SK-N-SH treated with all-trans-retinoic acid at 6 μM for 48 hours (cell line): ENCODE data around the gene CNST.

Source experiments
- ATAC-seq: fragments of 200-7000 bp; cut with Tn5 transposase; 3 replicates; pipeline ENCODE4 v1.9.1; 2020; ENCODE audit warnings: mild to moderate bottlenecking, moderate library complexity
- ARNTL ChIP-seq: fragments of 450-650 bp; formaldehyde crosslinking; IDR thresholded peaks from 2 replicates; pipeline ENCODE4 v1.5.0; 2020; ENCODE audit warnings: low read depth, mild to moderate bottlenecking, moderate library complexity, borderline replicate concordance
- BACH2 ChIP-seq: fragments of 250-450 bp; sonication (Bioruptor Pico); IDR thresholded peaks from 2 replicates; pipeline ENCODE4 v1.9.0; 2021; ENCODE audit warnings: mild to moderate bottlenecking, borderline replicate concordance
- CREB5 ChIP-seq: fragments of 250-450 bp; sonication (Bioruptor Pico); IDR thresholded peaks from 2 replicates; pipeline ENCODE4 v1.5.1; 2020; ENCODE audit warnings: low read depth, mild to moderate bottlenecking, moderate library complexity
- CSDC2 ChIP-seq: fragments of 250-450 bp; sonication (Bioruptor Pico); IDR thresholded peaks from 2 replicates; pipeline ENCODE4 v1.5.0; 2020; ENCODE audit warnings: mild to moderate bottlenecking, moderate library complexity
- CSRNP3 ChIP-seq: fragments of 250-450 bp; sonication (Bioruptor Pico); IDR thresholded peaks from 2 replicates; pipeline ENCODE4 v1.5.1; 2021; ENCODE audit warnings: mild to moderate bottlenecking, moderate library complexity
- ESRRG ChIP-seq: fragments of 250-450 bp; sonication (Bioruptor Pico); IDR thresholded peaks from 2 replicates; pipeline ENCODE4 v1.6.1; 2021; ENCODE audit warnings: mild to moderate bottlenecking
- GLIS3 ChIP-seq: fragments of 250-450 bp; sonication (Bioruptor Pico); IDR thresholded peaks from 2 replicates; pipeline ENCODE4 v1.5.0; 2020; ENCODE audit warnings: mild to moderate bottlenecking, moderate library complexity
- ISL1 ChIP-seq: fragments of 250-450 bp; sonication (Bioruptor Pico); IDR thresholded peaks from 2 replicates; pipeline ENCODE4 v2.1.2; 2022; ENCODE audit warnings: mild to moderate bottlenecking, moderate library complexity
- POU6F1 ChIP-seq: fragments of 250-450 bp; sonication (Bioruptor Pico); IDR thresholded peaks from 2 replicates; pipeline ENCODE4 v1.8.0; 2021; ENCODE audit warnings: low read depth, mild to moderate bottlenecking, moderate library complexity, borderline replicate concordance
- PPARA ChIP-seq: fragments of 250-450 bp; sonication (Bioruptor Pico); IDR thresholded peaks from 2 replicates; pipeline ENCODE4 v1.5.0; 2020; ENCODE audit warnings: mild to moderate bottlenecking, borderline replicate concordance
- SNAI2 ChIP-seq: fragments of 250-450 bp; sonication (Bioruptor Pico); IDR thresholded peaks from 2 replicates; pipeline ENCODE4 v1.5.0; 2020; ENCODE audit warnings: mild to moderate bottlenecking, moderate library complexity
- TCF4 ChIP-seq: fragments of 250-450 bp; sonication (Bioruptor Pico); IDR thresholded peaks from 2 replicates; pipeline ENCODE4 v1.8.0; 2021; ENCODE audit warnings: mild to moderate bottlenecking, moderate library complexity, borderline replicate concordance
- TOX ChIP-seq: fragments of 250-450 bp; sonication (Bioruptor Pico); IDR thresholded peaks from 2 replicates; pipeline ENCODE4 v1.8.0; 2021; ENCODE audit warnings: mild to moderate bottlenecking, moderate library complexity, borderline replicate concordance
- TSHZ2 ChIP-seq: fragments of 250-450 bp; sonication (Bioruptor Pico); IDR thresholded peaks from 2 replicates; pipeline ENCODE4 v1.5.0; 2020; ENCODE audit warnings: mild to moderate bottlenecking, moderate library complexity
- ZFP3 ChIP-seq: fragments of 250-450 bp; sonication (Bioruptor Pico); IDR thresholded peaks from 2 replicates; pipeline ENCODE4 v1.5.0; 2020; ENCODE audit warnings: mild to moderate bottlenecking, moderate library complexity
- ZNF565 ChIP-seq: fragments of 450-650 bp; formaldehyde crosslinking; conservative IDR thresholded peaks from 2 replicates; pipeline ENCODE4 v1.5.0; 2020; ENCODE audit warnings: low read depth, mild to moderate bottlenecking, moderate library complexity
- ZNF70 ChIP-seq: fragments of 450-650 bp; formaldehyde crosslinking; IDR thresholded peaks from 2 replicates; pipeline ENCODE4 v1.5.0; 2020; ENCODE audit warnings: mild to moderate bottlenecking, moderate library complexity
- ZNF8 ChIP-seq: fragments of 450-650 bp; formaldehyde crosslinking; IDR thresholded peaks from 2 replicates; pipeline ENCODE4 v1.5.0; 2020; ENCODE audit warnings: mild to moderate bottlenecking, moderate library complexity

Gene CNST

GRCh38 chr1:246681900-246682895, 115.9 kb downstream of the CNST start:
- no peak for TF ChIP-seq ESRRG (CRISPR knock-in tag)
- no peak for TF ChIP-seq TSHZ2 (CRISPR knock-in tag)
- no peak for TF ChIP-seq ZNF8
- TF ChIP-seq CSRNP3 (CRISPR knock-in tag), result no peak
- TF ChIP-seq PPARA, result no peak
- no peak for TF ChIP-seq CREB5 (CRISPR knock-in tag)
- TF ChIP-seq POU6F1 (CRISPR knock-in tag), result no peak
- no peak for TF ChIP-seq TCF4 (CRISPR knock-in tag)
- no peak for TF ChIP-seq GLIS3 (CRISPR knock-in tag)
- TF ChIP-seq ZNF565 (CRISPR knock-in tag), result no peak
- TF ChIP-seq CSDC2, result no peak
- TF ChIP-seq ZFP3, result no peak
- no peak for TF ChIP-seq SNAI2 (CRISPR knock-in tag)
- TF ChIP-seq TOX (CRISPR knock-in tag), result no peak
- no peak for ATAC-seq

- no peak for ATAC-seq
- TF ChIP-seq CSDC2 (no peak), TCF4 (CRISPR knock-in tag) (no peak), TOX (CRISPR knock-in tag) (no peak), ISL1 (CRISPR knock-in tag) (no peak), SNAI2 (CRISPR knock-in tag) (no peak), TSHZ2 (CRISPR knock-in tag) (no peak), ZNF565 (CRISPR knock-in tag) (no peak), ZNF8 (no peak), CREB5 (CRISPR knock-in tag) (no peak), BACH2 (CRISPR knock-in tag) (no peak), ZNF70 (no peak), ARNTL (CRISPR knock-in tag) (no peak), ZFP3 (no peak)
- TF ChIP-seq, all 23 proteins: peak for 0
Observed at GRCh38 chr1:246683521-246683920, 117.3 kb downstream of the CNST start.
